HG02642 (cell line): ENCODE results near the gene ATXN7L1.

Source experiments
- ATAC-seq: cut with Tn5 transposase; IDR thresholded peaks from one replicate; pipeline ENCODE4 v1.9.1; 2021; ENCODE audit warnings: mild to moderate bottlenecking; ENCODE audit not compliant: unreplicated experiment, poor library complexity

ATXN7L1 gene

GRCh38 chr7:105689067-105689819 lies 187.2 kb downstream of the ATXN7L1 start:
- ATAC-seq = no peak

- no peak for ATAC-seq
Measured at GRCh38 chr7:105688617-105689016, 187.8 kb downstream of the ATXN7L1 start.

- no peak for ATAC-seq
Measured at GRCh38 chr7:105685161-105685560, 191.2 kb downstream of the ATXN7L1 start.

- ATAC-seq = no peak
Measured at GRCh38 chr7:105682341-105683060, 193.9 kb downstream of the ATXN7L1 start.

- ATAC-seq = no peak
Measured at GRCh38 chr7:105680505-105681187, 195.8 kb downstream of the ATXN7L1 start.

GRCh38 chr7:105678811-105679495 lies 197.4 kb downstream of the ATXN7L1 start:
- peak; percentile 63 for ATAC-seq

- peak; percentile 66 for ATAC-seq
Measured at GRCh38 chr7:105677817-105678573, 198.4 kb downstream of the ATXN7L1 start.

- no peak for ATAC-seq
Measured at GRCh38 chr7:105677410-105677730, 199.0 kb downstream of the ATXN7L1 start.

- ATAC-seq = no peak
Measured at GRCh38 chr7:105675934-105676371, 200.4 kb downstream of the ATXN7L1 start.

- ATAC-seq = no peak
Measured at GRCh38 chr7:105674200-105674920, 202.0 kb downstream of the ATXN7L1 start.

- no peak for ATAC-seq
Measured at GRCh38 chr7:105673367-105674084, 202.9 kb downstream of the ATXN7L1 start.

- ATAC-seq = no peak
Measured at GRCh38 chr7:105672801-105673200, 203.6 kb downstream of the ATXN7L1 start.

GRCh38 chr7:105666324-105666723 lies 210.1 kb downstream of the ATXN7L1 start:
- ATAC-seq = no peak

- ATAC-seq = no peak
Measured at GRCh38 chr7:105665684-105666083, 210.7 kb downstream of the ATXN7L1 start.

GRCh38 chr7:105664816-105665525 lies 211.4 kb downstream of the ATXN7L1 start:
- ATAC-seq = no peak

- no peak for ATAC-seq
Measured at GRCh38 chr7:105662998-105663397, 213.4 kb downstream of the ATXN7L1 start.

GRCh38 chr7:105661625-105662024 lies 214.8 kb downstream of the ATXN7L1 start:
- no peak for ATAC-seq

GRCh38 chr7:105656922-105657521 lies 219.4 kb downstream of the ATXN7L1 start:
- ATAC-seq = no peak
